Spinal cord (tissue), 10 donors: ENCODE measurements around the gene NBEA. TPM values are rescaled to one million over a fixed set of nuclear protein-coding genes. Genes with fewer than 3 reads are reported as not detected.

Experiments used
- DNase-seq, 6 donors: peaks; one replicate each; pipeline versions ENCODE4 v3.0.0 to v3.0.0-alpha.2; 2013 to 2015; ENCODE audit warnings: low spot score in 6 of 6, low read depth in 4 of 6
- H3K27ac ChIP-seq: one replicate; pipeline ENCODE4 v1.5.1; 2013; ENCODE audit warnings: low read depth, low read length, control low read depth
- H3K27me3 ChIP-seq: one replicate; pipeline ENCODE4 v1.6.1; 2013; ENCODE audit warnings: low read length; ENCODE audit not compliant: control insufficient read depth, insufficient read depth
- H3K36me3 ChIP-seq: one replicate; pipeline ENCODE4 v1.6.1; 2013; ENCODE audit warnings: low read length; ENCODE audit not compliant: control insufficient read depth, insufficient read depth
- H3K4me1 ChIP-seq: one replicate; pipeline ENCODE4 v1.6.1; 2013; ENCODE audit warnings: low read length; ENCODE audit not compliant: control insufficient read depth, insufficient read depth
- H3K4me3 ChIP-seq: one replicate; pipeline ENCODE4 v1.5.1; 2013; ENCODE audit warnings: low read depth, low read length, control low read depth
- H3K9me3 ChIP-seq: one replicate; pipeline ENCODE4 v1.6.1; 2013; ENCODE audit warnings: low read length; ENCODE audit not compliant: control insufficient read depth, insufficient read depth
- WGBS: methylation state at CpG from one replicate; pipeline ENCODE4 v1.1.5; 2013; ENCODE audit warnings: missing lambda C conversion rate; ENCODE audit not compliant: insufficient coverage; 5-methylcytosine and 5-hydroxymethylcytosine counted together
- polyA plus RNA-seq, 2 donors: library from polyadenylated mRNA; unstranded; fragments of 120-200 nt; gene quantifications; one replicate each; pipeline ENCODE4 v1.2.1, GENCODE V29; 2013; ENCODE audit not compliant: insufficient read length in 2 of 2
- total RNA-seq, 2 donors: library from RNA; depleted of rRNA in 1 of 2; stranded (reverse); fragments of 120-200 nt in 1 of 2; fragments of >200 nt in 1 of 2; gene quantifications; one replicate each; pipeline versions ENCODE4 v1.2.3 to v1.2.4, GENCODE V29; 2013 to 2014
- donor health status: healthy.

Gene NBEA
- total and polyA plus RNA-seq, 4 donors = 39.1 to 136 (median 72.8) TPM

DNA sequence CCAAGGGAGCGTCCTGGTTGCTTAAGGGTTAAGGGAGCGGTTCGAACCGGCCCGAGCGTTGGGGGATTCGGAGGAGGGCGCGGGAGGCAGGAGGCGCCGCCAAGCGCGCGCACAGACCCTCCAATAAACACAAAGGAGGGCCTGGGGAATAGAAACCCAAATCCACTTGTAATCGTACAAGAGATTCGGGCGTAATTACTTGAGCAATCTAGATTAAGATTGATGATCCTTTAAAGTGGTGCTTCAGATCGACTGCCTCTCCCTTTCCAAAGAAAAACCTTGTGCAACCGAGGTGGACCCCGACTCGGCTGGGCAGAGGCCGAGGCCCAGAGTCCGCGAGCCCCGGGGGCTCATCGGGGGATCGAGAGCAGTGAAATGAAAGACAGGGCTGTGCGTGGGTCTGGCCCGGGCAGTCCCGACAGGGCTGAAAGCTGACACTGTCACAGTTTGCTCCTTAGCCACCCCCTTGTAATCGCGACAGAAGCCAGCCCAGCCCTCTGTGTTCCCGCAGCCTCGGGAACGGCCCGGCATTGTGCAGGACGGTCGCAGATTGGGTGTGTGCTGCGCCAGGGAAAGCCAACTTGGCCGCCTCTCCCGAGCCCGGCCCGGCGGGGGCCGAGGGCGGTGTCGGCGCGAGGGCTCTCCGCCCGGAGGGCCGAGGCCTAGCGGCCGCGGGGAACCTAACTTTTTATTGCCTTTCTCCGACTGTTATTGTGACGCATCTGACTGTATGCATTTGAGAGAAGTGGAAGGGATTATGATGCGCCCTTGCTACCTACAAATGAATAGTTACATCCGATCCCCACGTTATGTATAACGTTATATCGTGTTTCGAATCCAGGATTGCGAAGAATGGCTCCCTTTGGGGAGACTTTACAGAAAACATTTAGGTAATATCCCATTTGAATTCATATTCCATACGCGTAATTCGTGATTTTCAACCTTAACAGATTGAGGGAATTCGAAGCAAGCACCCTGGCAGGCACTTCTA, 528.9 kb downstream of the NBEA start:
- DNase-seq = peak in 2 of 6 donors; percentile 80 to 94
- WGBS = 6% methylated on average over 46 of the region's 68 CpGs
- H3K36me3 ChIP-seq = peaks cover 10% of the 10 kb centered on the region
- peak overlapping the region; percentile 49 for H3K4me3 ChIP-seq
- H3K27ac ChIP-seq = peak overlapping the region; percentile 82
- H3K27me3 ChIP-seq = peaks cover 31% of the 10 kb centered on the region
- peaks cover 17% of the 10 kb centered on the region for H3K4me1 ChIP-seq
- no peaks in the 10 kb centered on the region for H3K9me3 ChIP-seq

DNA sequence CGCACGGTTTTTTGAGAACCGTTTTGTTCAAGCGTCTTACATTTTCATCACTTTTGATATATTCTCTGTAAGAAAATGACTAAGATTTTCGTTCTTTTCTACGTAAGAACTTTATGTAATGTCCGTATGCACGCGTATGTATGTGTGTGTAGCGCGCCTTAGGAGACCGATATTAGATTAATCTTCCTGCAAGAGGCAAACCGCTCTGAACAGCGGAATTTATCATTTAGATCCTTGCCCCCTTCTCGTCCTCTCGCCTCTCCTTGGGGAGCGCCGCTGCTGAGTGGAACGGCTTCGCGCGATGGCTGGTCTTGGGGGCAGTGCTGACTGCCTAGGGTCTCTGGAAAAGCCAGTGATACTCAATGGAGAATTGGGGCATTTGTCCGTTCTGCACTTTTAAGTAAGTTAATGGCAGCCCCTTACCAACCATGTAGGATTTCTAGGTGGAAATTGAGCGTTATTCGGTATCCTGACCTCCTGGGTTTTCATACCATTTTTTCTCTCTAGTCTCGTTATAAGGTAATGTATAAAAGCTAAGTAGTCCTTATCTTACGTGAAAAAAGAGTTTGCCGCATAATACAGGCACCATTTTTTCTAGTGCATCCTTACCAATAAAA, 529.7 kb downstream of the NBEA start:
- Histone ChIP-seq H3K4me3 (peak overlapping the region; percentile 49), H3K27me3 (peaks cover 38% of the 10 kb centered on the region), H3K36me3 (peaks cover 10% of the 10 kb centered on the region), H3K9me3 (no peaks in the 10 kb centered on the region), H3K27ac (peak overlapping the region; percentile 35), H3K4me1 (peaks cover 19% of the 10 kb centered on the region)
- 52% methylated on average over 14 of the region's 28 CpGs for WGBS
- DNase-seq = peak in 2 of 6 donors; percentile 56 to 81

DNA sequence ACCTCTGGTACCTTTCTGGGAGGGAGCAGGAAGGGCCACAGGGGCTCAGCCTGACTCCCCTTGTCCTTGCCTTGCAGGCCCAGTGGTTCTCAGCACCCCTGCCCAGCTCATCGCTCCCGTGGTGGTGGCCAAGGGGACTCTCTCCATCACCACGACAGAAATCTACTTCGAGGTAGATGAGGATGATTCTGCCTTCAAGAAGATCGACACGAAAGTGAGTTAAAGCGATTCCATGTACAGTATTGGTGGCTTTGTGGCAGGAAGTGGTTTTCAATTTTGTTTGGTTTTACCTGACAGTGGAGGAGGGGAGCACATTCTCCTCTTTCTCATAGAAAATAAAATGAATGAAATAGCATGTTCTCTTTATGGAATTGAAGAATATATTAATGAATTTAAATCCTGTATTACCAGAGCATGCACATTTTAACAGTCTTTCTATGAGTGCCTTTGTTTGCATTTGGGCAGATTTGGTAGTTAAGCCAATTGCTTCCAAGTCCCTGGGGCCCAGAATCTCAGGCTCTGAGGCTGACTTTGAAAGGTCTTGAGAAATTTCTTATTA, 530.3 kb downstream of the NBEA start:
- H3K4me1 ChIP-seq = peaks cover 19% of the 10 kb centered on the region
- peak overlapping the region; percentile 49 for H3K4me3 ChIP-seq
- H3K27ac ChIP-seq = peak overlapping the region; percentile 12
- 53% methylated on average over 3 of the region's 7 CpGs for WGBS
- DNase-seq = peak in 2 of 6 donors; percentile 23 to 75
- peaks cover 43% of the 10 kb centered on the region for H3K27me3 ChIP-seq
- peaks cover 10% of the 10 kb centered on the region for H3K36me3 ChIP-seq
- no peaks in the 10 kb centered on the region for H3K9me3 ChIP-seq

DNA sequence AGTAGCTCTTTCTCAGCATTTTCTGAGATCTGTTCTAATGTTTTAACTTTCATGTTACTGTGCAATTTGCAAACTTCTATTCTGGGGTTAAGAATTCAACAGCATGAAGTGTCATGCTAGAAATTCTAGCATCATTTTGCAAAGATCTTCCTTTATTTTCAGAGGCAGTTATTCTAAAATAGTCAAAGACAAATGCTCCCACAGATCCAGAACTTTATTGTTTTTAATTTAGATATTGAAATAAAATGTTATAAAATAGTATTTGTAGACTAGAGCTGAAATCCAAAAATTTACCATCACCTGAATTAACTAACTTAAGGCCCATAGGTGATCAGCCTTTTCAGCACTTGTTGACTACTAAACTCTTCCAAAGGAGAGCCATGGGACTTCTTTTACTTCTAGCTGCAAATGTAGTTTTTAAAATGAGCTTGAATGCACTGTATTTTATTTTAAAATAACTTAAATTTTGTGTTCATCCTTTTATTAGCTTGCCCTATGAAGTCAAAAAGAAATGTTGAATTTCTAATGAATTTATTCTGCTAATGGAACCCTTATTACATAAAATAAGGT, 531.2 kb downstream of the NBEA start:
- H3K4me3 ChIP-seq = peak overlapping the region; percentile 58
- H3K9me3 ChIP-seq = no peaks in the 10 kb centered on the region
- H3K27me3 ChIP-seq = peaks cover 51% of the 10 kb centered on the region
- peaks cover 11% of the 10 kb centered on the region for H3K36me3 ChIP-seq
- H3K27ac ChIP-seq = no peak overlapping the region
- DNase-seq = peak in 2 of 6 donors; percentile 7 to 64
- peaks cover 19% of the 10 kb centered on the region for H3K4me1 ChIP-seq

DNA sequence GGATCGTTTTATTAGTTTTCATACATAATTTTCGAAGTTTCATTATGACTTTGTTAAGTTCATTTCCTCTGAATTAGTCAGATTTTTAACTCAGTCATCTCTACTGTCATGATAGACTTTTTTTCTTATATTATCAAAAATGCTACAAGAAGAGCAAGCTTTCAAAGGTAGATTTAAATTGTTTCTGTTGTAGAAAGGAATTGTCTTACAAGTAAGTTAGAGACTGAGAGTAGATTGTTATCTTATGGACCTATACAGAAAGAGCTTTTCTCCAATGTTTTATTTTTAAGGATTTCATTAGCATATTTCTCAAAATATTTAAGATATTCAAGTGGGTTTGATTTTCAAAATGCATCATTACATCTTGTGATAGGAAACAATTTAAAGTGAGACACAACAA, 531.7 kb downstream of the NBEA start:
- WGBS = no CpG with 5 or more reads among the region's 2 CpGs
- H3K4me1 ChIP-seq = peaks cover 24% of the 10 kb centered on the region
- H3K4me3 ChIP-seq = peak overlapping the region; percentile 58
- H3K9me3 ChIP-seq = no peaks in the 10 kb centered on the region
- H3K27me3 ChIP-seq = peaks cover 56% of the 10 kb centered on the region
- H3K36me3 ChIP-seq = peaks cover 16% of the 10 kb centered on the region
- DNase-seq = peak in 2 of 6 donors; percentile 11 to 47
- no peak overlapping the region for H3K27ac ChIP-seq

DNA sequence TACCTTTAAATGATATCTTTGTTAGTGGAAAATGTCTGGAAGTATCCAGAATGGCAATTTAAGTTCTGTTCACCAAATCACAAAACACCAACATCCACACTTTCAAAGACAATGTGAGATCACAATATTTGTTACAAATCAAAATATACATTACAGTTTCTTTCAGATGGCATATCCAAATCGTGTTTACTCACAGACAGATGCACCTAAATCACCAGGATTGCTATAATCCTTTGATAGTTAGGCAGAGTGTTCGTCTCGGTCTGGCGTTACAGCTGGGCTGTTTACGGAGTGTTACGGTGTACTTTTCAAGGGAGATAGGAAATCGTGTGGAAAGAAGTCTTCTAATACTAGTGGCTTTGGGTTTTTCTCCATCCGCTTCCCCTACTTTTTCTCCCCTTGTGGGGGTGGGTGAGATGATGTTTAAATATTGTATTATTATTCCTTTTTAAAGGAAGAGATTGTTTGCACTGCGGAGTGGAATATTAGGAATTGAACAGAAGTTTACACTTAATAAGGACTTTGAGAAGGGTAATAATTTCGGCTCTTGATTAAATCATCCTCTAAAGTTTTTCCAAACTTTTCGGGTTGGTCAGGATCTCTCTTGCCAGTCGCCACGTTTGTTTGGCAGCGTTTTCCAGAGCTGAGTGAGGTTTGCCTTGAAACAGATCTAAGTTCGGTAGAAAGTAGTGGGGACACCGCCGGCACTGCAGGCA, 532.6 kb downstream of the NBEA start:
- 38% methylated on average over 7 of the region's 17 CpGs for WGBS
- Histone ChIP-seq H3K4me1 (peaks cover 25% of the 10 kb centered on the region), H3K27ac (no peak overlapping the region)

DNA sequence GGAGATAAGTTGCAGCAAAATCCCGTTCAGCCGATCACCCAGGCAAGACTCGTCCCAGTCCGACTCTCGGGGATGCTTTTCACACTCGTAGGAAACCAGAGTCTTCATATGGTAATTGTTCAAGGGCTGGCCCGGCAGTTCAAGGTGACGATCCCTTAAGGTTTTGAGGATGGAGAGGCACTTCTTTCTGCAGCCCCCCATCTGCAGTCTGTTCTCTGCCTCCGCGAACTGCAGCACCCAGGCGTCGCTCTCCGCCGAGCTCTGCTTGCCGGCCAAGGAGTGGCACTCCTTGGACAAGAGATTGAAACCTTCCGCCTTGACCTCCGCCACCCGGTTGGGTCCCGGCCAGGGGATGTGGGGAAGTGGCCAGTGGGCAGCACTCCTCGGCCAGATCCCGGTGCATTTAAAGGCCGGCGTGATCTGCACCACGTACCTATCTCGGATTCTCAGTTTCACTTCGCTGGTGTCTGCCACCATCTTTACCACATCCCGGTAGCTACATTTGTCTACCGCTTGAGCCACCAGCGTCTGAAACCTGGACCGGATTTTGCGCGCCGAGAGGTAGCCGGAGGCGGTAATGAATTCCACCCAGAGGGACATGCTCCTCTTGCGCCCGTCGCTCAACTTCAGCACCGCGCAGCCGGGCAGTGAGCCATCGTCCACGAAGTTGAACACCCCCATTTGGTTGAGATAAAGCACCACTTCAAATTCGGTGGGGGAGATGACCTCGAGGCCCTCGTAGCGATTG, 533.3 kb downstream of the NBEA start:
- DNase-seq = peak in 2 of 6 donors; percentile 62 to 70
- Histone ChIP-seq H3K4me3 (peak overlapping the region; percentile 58), H3K4me1 (peaks cover 25% of the 10 kb centered on the region), H3K27ac (peak overlapping the region; percentile 53), H3K27me3 (peaks cover 59% of the 10 kb centered on the region), H3K9me3 (no peaks in the 10 kb centered on the region), H3K36me3 (peaks cover 17% of the 10 kb centered on the region)
- 26% methylated on average over 47 of the region's 47 CpGs for WGBS

More for the DNA sequence above, 532.6 kb downstream of the NBEA start:
- peaks cover 17% of the 10 kb centered on the region for H3K36me3 ChIP-seq
- peaks cover 59% of the 10 kb centered on the region for H3K27me3 ChIP-seq
- peak overlapping the region; percentile 58 for H3K4me3 ChIP-seq
- DNase-seq = peak in 2 of 6 donors; percentile 26 to 74
- no peaks in the 10 kb centered on the region for H3K9me3 ChIP-seq

DNA sequence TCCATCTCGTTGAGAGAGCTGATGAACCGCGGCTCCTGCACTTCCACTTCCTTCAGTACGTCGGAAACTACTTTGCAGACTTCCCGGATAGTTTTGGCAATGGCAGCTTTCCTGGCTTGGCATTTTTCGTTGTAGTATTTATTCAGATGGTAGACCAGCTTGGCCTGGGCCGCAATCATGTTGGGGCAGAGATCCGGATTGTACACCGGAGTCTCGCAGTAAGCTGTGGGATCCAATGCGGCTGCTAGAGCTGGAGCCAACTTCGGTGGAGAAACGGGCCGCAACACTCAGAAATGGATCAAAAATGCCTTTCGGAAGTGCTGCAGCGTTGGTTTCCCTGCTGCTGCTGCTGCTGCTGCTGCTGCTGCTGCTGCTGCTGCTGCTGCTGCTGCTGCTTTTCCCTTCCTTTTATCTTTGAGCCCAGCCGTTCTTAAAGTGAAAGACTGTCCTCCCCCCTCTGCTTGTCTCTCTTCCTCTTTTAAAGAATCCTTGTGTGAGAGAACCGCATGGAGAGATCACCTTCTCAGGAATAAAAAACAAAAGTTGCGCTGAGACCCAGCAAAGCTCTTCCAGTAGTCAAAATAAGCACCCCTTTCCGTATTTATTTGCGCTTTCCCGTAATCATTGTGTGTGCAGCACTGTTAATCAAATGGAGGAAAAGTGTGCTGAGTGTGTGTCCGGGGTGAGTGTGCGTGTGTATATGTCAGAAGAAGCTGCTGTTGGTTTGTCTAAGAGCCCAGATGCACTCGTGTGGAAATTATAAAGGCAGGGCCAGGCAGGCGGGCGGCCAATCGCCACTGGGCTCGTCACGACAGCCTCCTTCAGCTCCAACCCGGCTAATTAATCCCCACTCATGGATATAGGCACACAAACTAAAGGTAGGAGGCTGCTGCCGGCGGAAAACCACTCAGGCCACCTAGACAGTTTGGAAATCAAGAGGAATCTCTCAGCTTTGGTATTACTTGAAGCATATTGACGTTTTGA, 534.2 kb downstream of the NBEA start, which contains the start of gene MAB21L1:
Gene MAB21L1 (minus strand): TSS at position 730 of the 984 bp plus-strand sequence. CDS start 551 bp downstream, at position 179.
- H3K9me3 ChIP-seq = no peaks in the 10 kb centered on the region
- peaks cover 52% of the 10 kb centered on the region for H3K27me3 ChIP-seq

More for the DNA sequence above, 534.2 kb downstream of the NBEA start, which contains the start of gene MAB21L1:
- peaks cover 14% of the 10 kb centered on the region for H3K36me3 ChIP-seq
- peak within 1 kb of the TSS; percentile 58 for H3K4me3 ChIP-seq
- H3K4me1 ChIP-seq = peaks cover 17% of the 10 kb centered on the region
- H3K27ac ChIP-seq = peak within 1 kb of the TSS; percentile 53
- peak in 3 of 6 donors; percentile 68 to 97 (median 79) for DNase-seq
- 41% methylated on average over 26 of the region's 35 CpGs for WGBS
